Endothelial cell of umbilical vein (primary cell): Measurements from ENCODE around the gene VPS8. TPM values are rescaled to one million over a fixed set of nuclear protein-coding genes. Genes with fewer than 3 reads are reported as not detected.

Experiments used
- BruUV-seq: library from RNA; stranded (reverse); fragments of 400-500 nt; replicated peaks from 2 replicates; lab custom pipeline; 2021; lab: Mats Ljungman, UMichigan
- CTCF ChIA-PET: fragments of 300-600, 350-600 bp; sonication (Branson Sonifier 250); formaldehyde crosslinking; loops from one replicate; lab custom pipeline; 2021; ENCODE audit warnings: antibody characterized with exemption, inconsistent platforms; lab: Charles Lee
- POLR2A ChIA-PET: fragments of 300-600, 350-600 bp; sonication (Branson Sonifier 250); formaldehyde crosslinking; loops from one replicate; lab custom pipeline; 2021; ENCODE audit warnings: antibody characterized with exemption, inconsistent platforms; lab: Charles Lee
- DNase-seq: peaks from one replicate; pipeline ENCODE4 v3.0.0-alpha.2; 2011; ENCODE audit warnings: low read depth, low spot score
- FAIRE-seq: peaks from 2 replicates; lab custom pipeline; 2011; peaks lifted over from hg19 to GRCh38; lab: Jason Lieb, UNC
- H2AFZ ChIP-seq: 2 replicates; pipeline ENCODE4 v1.6.0; 2012; ENCODE audit warnings: low read depth, low read length, control low read depth, inconsistent platforms
- H3K27ac ChIP-seq: 2 replicates; pipeline ENCODE4 v1.5.1; 2011; ENCODE audit warnings: low read depth, mild to moderate bottlenecking, control low read depth, low read length, moderate library complexity; ENCODE audit not compliant: insufficient read depth
- H3K27me3 ChIP-seq, 2 experiments: 2 replicates each; pipeline versions ENCODE4 v1.6.0 to v1.6.1; 2011; ENCODE audit warnings: low read length in 2 of 2, mixed read lengths in 1 of 2; ENCODE audit not compliant: control insufficient read depth in 2 of 2, insufficient read depth in 2 of 2
- H3K36me3 ChIP-seq, 2 experiments: 2 replicates in 1 of 2; 3 replicates in 1 of 2; pipeline ENCODE4 v1.5.1; 2011; ENCODE audit warnings: low read length in 2 of 2, mild to moderate bottlenecking in 1 of 2, moderate library complexity in 1 of 2; ENCODE audit not compliant: control insufficient read depth in 2 of 2, insufficient read depth in 2 of 2; ENCODE audit errors: extremely low read depth in 1 of 2
- H3K4me1 ChIP-seq: 3 replicates; pipeline ENCODE4 v1.5.1; 2011; ENCODE audit warnings: mild to moderate bottlenecking, low read length; ENCODE audit not compliant: control insufficient read depth, insufficient read depth; ENCODE audit errors: extremely low read depth
- H3K4me2 ChIP-seq: 2 replicates; pipeline ENCODE4 v1.6.1; 2011; ENCODE audit warnings: low read length, control low read depth, mixed read lengths; ENCODE audit not compliant: insufficient read depth
- H3K4me3 ChIP-seq, 3 experiments: fragments of 200-600 bp in 1 of 3; sonication (generic), shearing (Covaris generic) in 1 of 3; replicated peaks in 1 of 3; 2 replicates each; pipeline ENCODE4 v1.5.1; 2011 to 2016; ENCODE audit warnings: control low read depth in 3 of 3, low read length in 3 of 3, mild to moderate bottlenecking in 2 of 3, inconsistent platforms in 1 of 3, low read depth in 1 of 3, moderate library complexity in 1 of 3; ENCODE audit not compliant: insufficient read depth in 1 of 3
- H3K79me2 ChIP-seq: 2 replicates; pipeline ENCODE4 v1.6.0; 2012; ENCODE audit warnings: low read length, inconsistent platforms; ENCODE audit not compliant: control insufficient read depth, insufficient read depth
- H3K9ac ChIP-seq: replicated peaks from 2 replicates; pipeline ENCODE3; 2011; ENCODE audit warnings: low read length, control low read depth; ENCODE audit not compliant: insufficient read depth; ENCODE audit errors: extremely low read depth
- H3K9me1 ChIP-seq: replicated peaks from 3 replicates; pipeline ENCODE4 v1.6.0; 2011; ENCODE audit warnings: mild to moderate bottlenecking, low read length; ENCODE audit not compliant: control insufficient read depth, insufficient read depth; ENCODE audit errors: extremely low read depth
- H3K9me3 ChIP-seq: replicated peaks from 2 replicates; pipeline ENCODE4 v1.5.1; 2012; ENCODE audit warnings: low read length, inconsistent platforms; ENCODE audit not compliant: control insufficient read depth, insufficient read depth
- H4K20me1 ChIP-seq: replicated peaks from 2 replicates; pipeline ENCODE3; 2011; ENCODE audit warnings: mild to moderate bottlenecking, low read length; ENCODE audit not compliant: control insufficient read depth, insufficient read depth; ENCODE audit errors: extremely low read depth
- EZH2 ChIP-seq: IDR thresholded peaks from 2 replicates; pipeline ENCODE4 v1.6.1; 2012; ENCODE audit warnings: borderline replicate concordance, low read depth, mild to moderate bottlenecking, moderate library complexity, low read length, inconsistent platforms; ENCODE audit not compliant: severe bottlenecking
- FOS ChIP-seq: IDR thresholded peaks from 2 replicates; pipeline ENCODE4 v1.6.1; 2011; ENCODE audit warnings: mild to moderate bottlenecking, low read length, moderate library complexity, borderline replicate concordance; ENCODE audit not compliant: insufficient read depth
- GATA2 ChIP-seq: IDR thresholded peaks from 2 replicates; pipeline ENCODE4 v1.7.0; 2011; ENCODE audit warnings: low read depth, mild to moderate bottlenecking, moderate library complexity, mixed read lengths, low read length; ENCODE audit not compliant: insufficient read length, insufficient read depth
- JUN ChIP-seq: IDR thresholded peaks from 2 replicates; pipeline ENCODE4 v1.6.1; 2011; ENCODE audit warnings: borderline replicate concordance, low read depth; ENCODE audit not compliant: insufficient read length, insufficient read depth
- MYC ChIP-seq: IDR thresholded peaks from one replicate; pipeline ENCODE4 v1.6.1; 2011; ENCODE audit warnings: mild to moderate bottlenecking, low read depth, low read length
- POLR2A ChIP-seq: IDR thresholded peaks from 2 replicates; pipeline ENCODE4 v1.6.1; 2012; ENCODE audit warnings: low read depth, mild to moderate bottlenecking, control low read depth, low read length
- POLR2AphosphoS5 ChIP-seq: IDR thresholded peaks from 2 replicates; pipeline ENCODE4 v1.6.1; 2012; ENCODE audit warnings: low read depth, mild to moderate bottlenecking, control low read depth, low read length, moderate library complexity; ENCODE audit not compliant: insufficient read depth
- dilution Hi-C: fragments of 300-500 bp; cut with MboI; formaldehyde crosslinking; loops from one replicate; pipeline ENCODE4 v1.15.0; 2019; ENCODE audit warnings: low sequenced_read_pairs; ENCODE audit not compliant: extremely low pct_ligation_motif_present
- intact Hi-C: fragments of 100-400 bp; cut with micrococcal nuclease; formaldehyde crosslinking; loops from one replicate; pipeline ENCODE4 v1.10.0; 2022
- polyA plus RNA-seq, 4 experiments: library from polyadenylated mRNA; depleted of rRNA in 3 of 4; stranded (reverse) in 3 of 4; unstranded in 1 of 4; fragments of >200 nt; gene quantifications; 2 replicates each; pipeline versions ENCODE4 v1.2.1 to v1.2.3, GENCODE V29; 2011 to 2012; ENCODE audit warnings: missing spikeins in 1 of 4
- total RNA-seq: library from RNA; stranded (reverse); gene quantifications from 2 replicates; pipeline ENCODE4 v1.2.3, GENCODE V29; 2021
- TF ChIP-seq, protein P1 (sequence below): IDR thresholded peaks from 2 replicates; pipeline ENCODE4 v1.6.1; 2011; ENCODE audit not compliant: insufficient read depth, insufficient read length
- TF ChIP-seq, protein P2 (sequence below), 2 donors: IDR thresholded peaks; 1 replicate in 1 of 2; 2 replicates in 1 of 2; pipeline ENCODE4 v1.5.1; 2011; ENCODE audit warnings: low read length in 2 of 2, mild to moderate bottlenecking in 2 of 2, moderate library complexity in 2 of 2, control low read depth in 1 of 2, inconsistent platforms in 1 of 2, low read depth in 1 of 2; ENCODE audit not compliant: insufficient read depth in 1 of 2; ENCODE audit errors: extremely low read depth in 1 of 2

The VPS8 gene
- total and polyA plus RNA-seq, 2 donors (not counting 3 experiments of a cell fraction or from before 2014, with no cell fraction given): 13.7 to 51.6 TPM

DNA sequence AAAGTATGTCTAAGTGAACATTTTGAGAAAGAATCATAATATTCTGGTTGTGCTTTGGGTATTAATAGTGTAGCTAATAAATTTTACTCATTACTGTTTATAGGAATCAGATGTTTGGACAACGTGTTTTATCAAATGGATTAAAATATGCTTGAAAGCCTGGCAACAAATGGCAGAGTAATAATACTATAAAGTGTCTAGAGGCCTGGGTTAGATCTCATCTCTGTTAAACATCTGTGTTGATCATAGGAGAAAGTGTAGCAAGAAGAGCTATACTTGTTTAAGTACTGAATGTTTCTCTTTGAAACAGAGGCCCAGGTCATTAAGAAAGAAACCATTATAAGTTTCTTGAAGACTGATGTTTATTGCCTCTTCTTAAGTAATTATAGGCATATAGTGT, 30.5 kb downstream of the VPS8 start:
- Histone ChIP-seq H3K4me1 (peaks cover 6% of the 10 kb centered on the region), H3K27ac (no peak overlapping the region), H3K9ac (no peak overlapping the region), H3K9me3 (no peaks in the 10 kb centered on the region), H3K36me3 (peaks cover 0 to 2% of the 10 kb centered on the region in 2 experiments), H3K79me2 (no peaks in the 10 kb centered on the region), H3K4me3 (no peak overlapping the region), H3K27me3 (no peaks in the 10 kb centered on the region), H3K9me1 (no peaks in the 10 kb centered on the region), H4K20me1 (no peaks in the 10 kb centered on the region), H2AFZ (no peak overlapping the region), H3K4me2 (no peak overlapping the region)
- no TSS peak for BruUV-seq
- no peak for TF ChIP-seq EZH2
- TF ChIP-seq, protein P1, sequence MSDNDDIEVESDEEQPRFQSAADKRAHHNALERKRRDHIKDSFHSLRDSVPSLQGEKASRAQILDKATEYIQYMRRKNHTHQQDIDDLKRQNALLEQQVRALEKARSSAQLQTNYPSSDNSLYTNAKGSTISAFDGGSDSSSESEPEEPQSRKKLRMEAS: no peak
- TF ChIP-seq, protein P2, sequence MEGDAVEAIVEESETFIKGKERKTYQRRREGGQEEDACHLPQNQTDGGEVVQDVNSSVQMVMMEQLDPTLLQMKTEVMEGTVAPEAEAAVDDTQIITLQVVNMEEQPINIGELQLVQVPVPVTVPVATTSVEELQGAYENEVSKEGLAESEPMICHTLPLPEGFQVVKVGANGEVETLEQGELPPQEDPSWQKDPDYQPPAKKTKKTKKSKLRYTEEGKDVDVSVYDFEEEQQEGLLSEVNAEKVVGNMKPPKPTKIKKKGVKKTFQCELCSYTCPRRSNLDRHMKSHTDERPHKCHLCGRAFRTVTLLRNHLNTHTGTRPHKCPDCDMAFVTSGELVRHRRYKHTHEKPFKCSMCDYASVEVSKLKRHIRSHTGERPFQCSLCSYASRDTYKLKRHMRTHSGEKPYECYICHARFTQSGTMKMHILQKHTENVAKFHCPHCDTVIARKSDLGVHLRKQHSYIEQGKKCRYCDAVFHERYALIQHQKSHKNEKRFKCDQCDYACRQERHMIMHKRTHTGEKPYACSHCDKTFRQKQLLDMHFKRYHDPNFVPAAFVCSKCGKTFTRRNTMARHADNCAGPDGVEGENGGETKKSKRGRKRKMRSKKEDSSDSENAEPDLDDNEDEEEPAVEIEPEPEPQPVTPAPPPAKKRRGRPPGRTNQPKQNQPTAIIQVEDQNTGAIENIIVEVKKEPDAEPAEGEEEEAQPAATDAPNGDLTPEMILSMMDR (IDR thresholded peaks at IDR 0.05; ENCODE audit: extremely low read depth in 1 of 2, insufficient read depth in 1 of 2, low read depth in 1 of 2, low read length in 2 of 2): no peak
- no peak for TF ChIP-seq POLR2A
- no peak for TF ChIP-seq GATA2
- TF ChIP-seq FOS: no peak
- TF ChIP-seq JUN: no peak
- TF ChIP-seq MYC: no peak
- no peak for TF ChIP-seq POLR2AphosphoS5
- POLR2A ChIA-PET: no interaction called here
- dilution Hi-C loops (no loop called here), intact Hi-C loops (no loop called here)
- CTCF ChIA-PET: interaction anchor here (1.5 kb wide), 1 partner anchor 281 kb away, joined by 4 read pairs; the partner anchor contains the start of gene EPHB3
- no peak for FAIRE-seq
- no peak for DNase-seq
